Sigmoid colon (tissue), 7 donors: ENCODE data around the gene RBM19. TPM values are rescaled to one million over a fixed set of nuclear protein-coding genes. Genes with fewer than 3 reads are reported as not detected.

Experiments
- DNase-seq: peaks from one replicate; pipeline ENCODE4 v3.0.0-alpha.2; 2019
- H3K27ac ChIP-seq, 4 donors: fragments of 200-600 bp; sonication (generic); one replicate each; pipeline ENCODE4 v1.5.1; 2016 to 2019; ENCODE audit warnings: mild to moderate bottlenecking in 1 of 4
- H3K27me3 ChIP-seq, 3 donors: fragments of 200-600 bp; sonication (generic); one replicate each; pipeline ENCODE4 v1.5.1; 2019; ENCODE audit warnings: mild to moderate bottlenecking in 1 of 3
- H3K36me3 ChIP-seq, 4 donors: fragments of 200-600 bp; sonication (generic); one replicate each; pipeline ENCODE4 v1.5.1; 2016 to 2019
- H3K4me1 ChIP-seq, 4 donors: fragments of 200-600 bp; sonication (generic); one replicate each; pipeline ENCODE4 v1.5.1; 2017 to 2019
- H3K4me3 ChIP-seq, 4 donors: fragments of 200-600 bp; sonication (generic); one replicate each; pipeline ENCODE4 v1.5.1; 2017 to 2019; ENCODE audit warnings: mild to moderate bottlenecking in 2 of 4, moderate library complexity in 1 of 4
- H3K9me3 ChIP-seq, 4 donors: fragments of 200-600 bp in 3 of 4; sonication (generic) in 3 of 4; one replicate each; pipeline versions ENCODE4 v1.5.1 to v1.6.1; 2013 to 2019
- EP300 ChIP-seq, 4 donors: sonication (generic); formaldehyde crosslinking; IDR thresholded peaks; one replicate each; pipeline ENCODE4 v1.6.1; 2017; ENCODE audit warnings: antibody characterized with exemption in 4 of 4
- POLR2A ChIP-seq, 2 donors: fragments of 450-650 bp; IDR thresholded peaks; one replicate each; pipeline ENCODE4 v1.6.1; 2016; ENCODE audit warnings: antibody characterized with exemption in 2 of 2, mild to moderate bottlenecking in 2 of 2, moderate library complexity in 2 of 2
- POLR2AphosphoS5 ChIP-seq, 4 donors: sonication (generic); formaldehyde crosslinking; IDR thresholded peaks; one replicate each; pipeline ENCODE4 v1.6.1; 2017; ENCODE audit warnings: antibody characterized with exemption in 4 of 4
- WGBS, 2 donors: extraction: QIAGEN DNeasy Blood & Tissue Kit; methylation state at CpG; one replicate each; pipeline ENCODE4 v1.1.7; 2013; 5-methylcytosine and 5-hydroxymethylcytosine counted together
- intact Hi-C: fragments of 100-400 bp; cut with DNase I; formaldehyde crosslinking; loops from one replicate; pipeline ENCODE4 v1.15.1; 2023
- polyA plus RNA-seq, 3 donors: library from polyadenylated mRNA; stranded (reverse); fragments of 200-250 nt; gene quantifications; one replicate each; pipeline ENCODE4 v1.2.3, GENCODE V29; 2013
- total RNA-seq, 4 donors: library from RNA; depleted of rRNA; stranded (reverse); fragments of >200 nt; gene quantifications; one replicate each; pipeline ENCODE4 v1.1.0, GENCODE V29; 2016
- TF ChIP-seq, protein P1 (sequence below), 4 experiments: fragments of 450-650 bp in 3 of 4; fragments of 200-600 bp in 1 of 4; IDR thresholded peaks; one replicate each; pipeline ENCODE4 v1.5.1; 2016 to 2019; ENCODE audit warnings: antibody characterized with exemption in 4 of 4, mild to moderate bottlenecking in 3 of 4, moderate library complexity in 2 of 4
- donor health status: healthy with polysubstance abuse.
- donor health status: Bipolar disorder and iron deficiency.
- donor health status: healthy.

Gene RBM19
- total and polyA plus RNA-seq, 7 donors: 5.3 to 42.7 (median 23.6) TPM

DNA sequence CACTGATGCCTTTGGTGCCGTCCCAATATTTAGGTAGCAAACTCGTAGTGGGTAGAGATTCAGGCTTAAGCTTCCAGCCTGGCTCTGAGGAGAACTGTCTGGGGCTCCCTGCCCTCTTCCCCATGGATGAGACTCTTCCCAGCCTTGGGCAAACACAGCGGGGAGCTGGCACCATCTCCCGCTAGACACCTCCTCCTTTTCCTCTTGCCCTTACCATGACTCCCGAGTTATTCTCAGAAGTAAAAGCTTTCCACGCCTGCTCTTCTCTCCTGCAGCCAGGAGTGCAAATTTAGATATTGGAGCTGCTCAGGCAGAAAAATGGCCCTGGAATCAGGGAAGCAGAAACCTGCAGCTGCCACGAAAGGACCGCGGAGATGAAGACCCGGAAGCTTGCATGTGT lies 45.6 kb upstream of the RBM19 start:
- DNase-seq: no peak
- no peaks in the 10 kb centered on the region for H3K36me3 ChIP-seq
- H3K27ac ChIP-seq: no peak overlapping the region
- H3K27me3 ChIP-seq: peaks cover 0 to 27% (median 0%) of the 10 kb centered on the region in 3 donors
- H3K4me3 ChIP-seq: no peak overlapping the region
- no peaks in the 10 kb centered on the region for H3K9me3 ChIP-seq
- TF ChIP-seq POLR2AphosphoS5 (IDR thresholded peaks at IDR 0.05) (no peak), EP300 (IDR thresholded peaks at IDR 0.05) (no peak), POLR2A (IDR thresholded peaks at IDR 0.05) (no peak)
- TF ChIP-seq, protein P1, sequence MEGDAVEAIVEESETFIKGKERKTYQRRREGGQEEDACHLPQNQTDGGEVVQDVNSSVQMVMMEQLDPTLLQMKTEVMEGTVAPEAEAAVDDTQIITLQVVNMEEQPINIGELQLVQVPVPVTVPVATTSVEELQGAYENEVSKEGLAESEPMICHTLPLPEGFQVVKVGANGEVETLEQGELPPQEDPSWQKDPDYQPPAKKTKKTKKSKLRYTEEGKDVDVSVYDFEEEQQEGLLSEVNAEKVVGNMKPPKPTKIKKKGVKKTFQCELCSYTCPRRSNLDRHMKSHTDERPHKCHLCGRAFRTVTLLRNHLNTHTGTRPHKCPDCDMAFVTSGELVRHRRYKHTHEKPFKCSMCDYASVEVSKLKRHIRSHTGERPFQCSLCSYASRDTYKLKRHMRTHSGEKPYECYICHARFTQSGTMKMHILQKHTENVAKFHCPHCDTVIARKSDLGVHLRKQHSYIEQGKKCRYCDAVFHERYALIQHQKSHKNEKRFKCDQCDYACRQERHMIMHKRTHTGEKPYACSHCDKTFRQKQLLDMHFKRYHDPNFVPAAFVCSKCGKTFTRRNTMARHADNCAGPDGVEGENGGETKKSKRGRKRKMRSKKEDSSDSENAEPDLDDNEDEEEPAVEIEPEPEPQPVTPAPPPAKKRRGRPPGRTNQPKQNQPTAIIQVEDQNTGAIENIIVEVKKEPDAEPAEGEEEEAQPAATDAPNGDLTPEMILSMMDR (IDR thresholded peaks at IDR 0.05): no peak
- H3K4me1 ChIP-seq: no peaks in the 10 kb centered on the region
- intact Hi-C loops: no loop called here
- WGBS, 2 donors: 74 to 77% methylated on average over 10 of the region's 10 CpGs

DNA sequence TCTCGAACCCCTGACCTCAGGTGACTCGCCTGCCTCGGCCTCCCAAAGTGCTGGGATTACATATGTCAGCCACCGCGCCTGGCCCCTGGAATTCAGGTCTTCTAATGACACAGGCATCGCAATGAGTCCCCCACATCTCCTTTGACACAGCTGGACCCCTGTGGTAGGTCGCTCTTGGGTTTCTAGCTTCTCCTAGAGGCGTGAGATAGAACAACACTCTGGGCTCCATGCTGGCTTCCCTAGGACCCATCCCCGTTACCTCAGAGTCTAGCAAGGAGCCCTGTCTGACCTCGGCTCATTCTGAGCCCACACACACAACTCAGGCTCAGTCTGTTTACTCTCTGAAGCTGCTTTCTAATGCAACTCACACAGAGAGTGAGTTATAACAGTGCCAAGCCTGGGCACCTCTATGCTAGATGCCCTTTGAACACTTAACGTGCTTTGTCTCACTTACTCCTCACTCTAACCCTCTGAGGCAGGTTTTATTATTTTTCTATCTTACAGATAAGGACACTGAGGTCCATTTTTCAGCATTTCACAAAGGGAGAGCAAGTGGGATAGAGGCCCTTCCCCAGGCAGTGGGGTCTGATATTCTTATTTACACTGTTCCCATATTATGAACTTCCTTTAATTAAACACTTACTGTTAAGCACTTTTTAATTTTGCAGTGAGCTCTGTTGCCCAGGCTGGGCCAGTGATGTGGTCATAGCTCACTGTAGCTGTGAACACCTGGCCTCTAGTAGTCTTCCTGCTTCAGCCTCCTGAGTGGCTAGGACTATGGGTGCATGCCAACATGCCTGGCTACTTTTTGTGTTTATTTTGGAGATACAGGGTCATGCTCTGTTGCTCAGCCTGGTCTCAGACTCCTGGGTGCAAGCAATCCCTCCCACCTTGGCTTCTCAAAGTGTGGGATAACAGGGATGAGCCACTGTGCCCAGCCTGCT lies 40.6 kb upstream of the RBM19 start:
- Histone ChIP-seq H3K9me3 (no peaks in the 10 kb centered on the region), H3K36me3 (no peaks in the 10 kb centered on the region), H3K4me1 (no peaks in the 10 kb centered on the region), H3K4me3 (no peak overlapping the region), H3K27me3 (peaks cover 0 to 35% (median 3%) of the 10 kb centered on the region in 3 donors), H3K27ac (no peak overlapping the region)
- 63 to 72% methylated on average over 11 of the region's 11 CpGs for WGBS, 2 donors
- intact Hi-C loops: no loop called here
- DNase-seq: no peak
- no peak for TF ChIP-seq POLR2A (IDR thresholded peaks at IDR 0.05)
- no peak for TF ChIP-seq POLR2AphosphoS5 (IDR thresholded peaks at IDR 0.05)
- TF ChIP-seq, protein P1 (IDR thresholded peaks at IDR 0.05): no peak
- no peak for TF ChIP-seq EP300 (IDR thresholded peaks at IDR 0.05)

DNA sequence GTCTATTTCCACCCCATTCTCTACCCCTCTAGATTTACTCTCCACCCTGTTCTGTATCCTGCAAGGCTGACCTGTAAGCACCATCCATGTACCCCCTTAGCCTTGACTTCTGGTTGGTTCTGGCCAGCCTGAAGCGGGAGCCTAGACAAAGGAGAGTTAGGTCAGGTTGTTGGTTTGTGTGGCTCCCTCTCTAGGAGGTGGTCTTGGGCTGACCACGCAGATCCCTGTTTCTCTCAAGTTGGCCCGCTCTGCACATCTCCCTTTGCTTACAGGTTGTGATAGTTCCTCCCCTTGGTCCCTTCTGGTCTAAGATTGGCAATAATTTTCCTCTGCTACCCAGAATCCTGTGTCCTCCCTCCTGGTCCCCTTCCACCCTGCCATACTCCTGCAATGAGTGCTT lies 38.3 kb upstream of the RBM19 start:
- Histone ChIP-seq H3K9me3 (no peaks in the 10 kb centered on the region), H3K4me3 (no peak overlapping the region), H3K27me3 (peaks cover 0 to 34% (median 3%) of the 10 kb centered on the region in 3 donors), H3K27ac (no peak overlapping the region), H3K36me3 (no peaks in the 10 kb centered on the region), H3K4me1 (no peaks in the 10 kb centered on the region)
- 83 to 85% methylated on average over 3 of the region's 3 CpGs for WGBS, 2 donors
- DNase-seq: no peak
- TF ChIP-seq EP300 (IDR thresholded peaks at IDR 0.05) (no peak), POLR2AphosphoS5 (IDR thresholded peaks at IDR 0.05) (no peak), POLR2A (IDR thresholded peaks at IDR 0.05) (no peak)
- TF ChIP-seq, protein P1 (IDR thresholded peaks at IDR 0.05): no peak
- intact Hi-C loops: no loop called here

DNA sequence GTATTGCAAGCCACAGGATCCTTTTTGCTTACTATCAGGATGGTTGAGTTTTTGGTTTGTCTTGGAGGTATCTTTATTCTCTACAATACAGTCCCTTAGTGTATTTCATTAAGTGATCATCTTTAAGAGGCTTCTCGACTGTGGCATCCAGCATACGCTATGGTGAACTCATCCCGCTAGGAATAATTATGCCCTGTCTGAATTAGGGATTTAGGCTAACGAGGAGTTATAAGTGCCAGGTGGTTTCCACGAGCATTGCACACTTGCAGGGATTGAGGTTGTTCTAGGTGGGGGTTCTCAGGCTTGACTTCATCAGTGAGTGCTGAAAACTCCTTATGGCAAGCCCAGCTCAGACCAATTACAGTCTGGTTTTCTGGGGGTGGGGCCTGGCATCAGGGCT lies 37.2 kb upstream of the RBM19 start:
- WGBS, 2 donors: 68 to 77% methylated on average over 5 of the region's 5 CpGs
- Histone ChIP-seq H3K4me3 (no peak overlapping the region), H3K27ac (no peak overlapping the region), H3K36me3 (no peaks in the 10 kb centered on the region), H3K9me3 (no peaks in the 10 kb centered on the region), H3K4me1 (no peaks in the 10 kb centered on the region), H3K27me3 (peaks cover 0 to 27% (median 3%) of the 10 kb centered on the region in 3 donors)
- intact Hi-C loops: no loop called here
- TF ChIP-seq POLR2AphosphoS5 (IDR thresholded peaks at IDR 0.05) (no peak), POLR2A (IDR thresholded peaks at IDR 0.05) (no peak), EP300 (IDR thresholded peaks at IDR 0.05) (no peak)
- TF ChIP-seq, protein P1 (IDR thresholded peaks at IDR 0.05): no peak
- no peak for DNase-seq
